Adrenal gland (tissue), 12 donors: ENCODE results near the gene TIMP3. TPM values are rescaled to one million over a fixed set of nuclear protein-coding genes. Genes with fewer than 3 reads are reported as not detected.

Source experiments
- DNase-seq, 7 donors: peaks; one replicate each; pipeline ENCODE4 v3.0.0-alpha.2; 2019 to 2020
- H3K27ac ChIP-seq, 5 donors: fragments of 200-600 bp; sonication (generic) in 4 of 5; 1 replicate in 3 of 5; 2 replicates in 2 of 5; pipeline versions ENCODE4 v1.5.1 to v1.8.0; 2016 to 2020; ENCODE audit warnings: mild to moderate bottlenecking in 1 of 5
- H3K27me3 ChIP-seq: fragments of 200-600 bp; 2 replicates; pipeline ENCODE4 v1.8.0; 2021
- H3K36me3 ChIP-seq, 2 donors: fragments of 200-600 bp; replicated peaks in 1 of 2; 1 replicate in 1 of 2; 2 replicates in 1 of 2; pipeline versions ENCODE4 v1.5.1 to v1.8.0; 2018 to 2022
- H3K4me1 ChIP-seq, 2 donors: fragments of 200-600 bp; replicated peaks in 1 of 2; 1 replicate in 1 of 2; 2 replicates in 1 of 2; pipeline versions ENCODE4 v1.5.1 to v1.8.0; 2018 to 2021
- H3K4me3 ChIP-seq, 4 donors: fragments of 200-600 bp; sonication (generic) in 3 of 4; one replicate each; pipeline ENCODE4 v1.5.1; 2016 to 2018
- H3K9me3 ChIP-seq, 3 donors: fragments of 200-600 bp; sonication (generic) in 1 of 3; replicated peaks in 1 of 3; 1 replicate in 2 of 3; 2 replicates in 1 of 3; pipeline versions ENCODE4 v1.5.1 to v1.8.0; 2016 to 2021
- CTCF ChIP-seq, 6 experiments: fragments of 450-650 bp in 4 of 6; fragments of 200-600 bp in 2 of 6; sonication (generic) in 1 of 6; IDR thresholded peaks; 1 replicate in 5 of 6; 2 replicates in 1 of 6; pipeline versions ENCODE4 v1.5.1 to v1.8.0; 2016 to 2021; ENCODE audit warnings: antibody characterized with exemption in 6 of 6, mild to moderate bottlenecking in 2 of 6, moderate library complexity in 1 of 6
- POLR2A ChIP-seq, 2 donors: fragments of 450-650 bp; IDR thresholded peaks; one replicate each; pipeline ENCODE4 v1.6.1; 2017; ENCODE audit warnings: antibody characterized with exemption in 2 of 2, mild to moderate bottlenecking in 2 of 2, moderate library complexity in 1 of 2
- WGBS, 4 donors: extraction: QIAGEN DNeasy Blood & Tissue Kit in 2 of 4; methylation state at CpG; one replicate each; pipeline versions ENCODE4 v1.1.5 to v1.1.7; 2013 to 2017; 5-methylcytosine and 5-hydroxymethylcytosine counted together
- intact Hi-C, 2 donors: fragments of 100-400 bp; cut with DNase I; formaldehyde crosslinking; loops; one replicate each; pipeline versions ENCODE4 v1.14.1 to v1.15.0; 2022 to 2023
- polyA plus RNA-seq, 3 donors: library from polyadenylated mRNA; stranded (reverse); fragments of 200-250 nt in 2 of 3; fragments of 350-450 nt in 1 of 3; fragmentation: Illumina TruSeq in 1 of 3; extraction: RNeasy Lipid Tissue Mini Kit (QIAGEN cat#74804) in 1 of 3; gene quantifications; one replicate each; pipeline ENCODE4 v1.2.3, GENCODE V29; 2013 to 2014
- total RNA-seq, 9 donors: library from RNA; depleted of rRNA in 4 of 9; stranded (reverse); fragments of >200 nt in 4 of 9; fragments of 120-200 nt in 1 of 9; fragmentation: NEBNext Ultra II Directional in 1 of 9; extraction: Animal tissue kit (Norgen Biotek cat#: 25700) in 1 of 9; gene quantifications; one replicate each; pipeline versions ENCODE4 v1.1.0 to v1.2.4, GENCODE V29; 2013 to 2023
- donor health status: healthy with polysubstance abuse.
- donor health status: Bipolar disorder and iron deficiency.
- donor health status: DM: yes; HTN: yes; CAD: no.
- donor health status: DM: no; HTN: no; CAD: no.
- donor health status: DM: no; HTN: no; CAD: no.
- donor health status: DM: yes; HTN: yes; CAD: no.

The TIMP3 gene
- total and polyA plus RNA-seq, 12 donors, result 78.0 to 677 (median 334) TPM

DNA sequence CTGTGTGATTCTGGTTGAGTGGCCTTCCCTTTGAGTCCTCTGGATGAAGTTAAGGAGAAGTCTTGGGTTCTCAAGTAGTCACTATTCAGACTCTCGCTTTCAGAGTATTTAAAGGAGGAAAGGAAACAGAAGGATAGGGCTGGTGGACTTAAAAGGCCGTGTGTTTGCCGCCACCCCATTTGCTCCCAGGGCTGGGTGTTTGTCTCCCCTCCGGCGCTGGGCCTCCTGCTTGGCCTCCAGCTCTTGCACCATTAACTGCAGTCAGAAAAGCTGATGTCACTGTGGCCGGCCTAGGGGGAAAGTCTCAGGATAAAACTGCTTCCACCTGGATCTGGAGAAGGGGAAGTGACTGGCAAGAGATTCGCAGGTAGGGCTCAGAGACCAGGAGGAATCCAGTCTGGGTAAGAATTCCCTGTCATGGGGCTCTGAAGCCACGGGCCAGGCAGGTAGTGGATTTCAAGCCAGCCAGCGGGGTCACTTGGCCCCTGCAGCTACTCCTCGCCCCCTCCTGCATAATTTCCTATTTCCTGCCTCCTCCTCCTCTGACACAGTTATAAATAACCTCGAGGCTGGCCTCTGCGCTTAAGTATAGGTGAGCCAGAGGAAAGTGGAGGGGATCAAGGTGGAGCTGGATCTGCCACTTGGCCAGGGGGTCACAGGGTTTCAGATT, 17.1 kb downstream of the TIMP3 start:
- TF ChIP-seq CTCF (IDR thresholded peaks at IDR 0.05), result no peak
- TF ChIP-seq POLR2A (IDR thresholded peaks at IDR 0.05), result no peak
- peak overlapping the region in 4 of 5 donors; percentile 12 to 68 (median 39) for H3K27ac ChIP-seq
- intact Hi-C loops, result no loop called here
- no peaks in the 10 kb centered on the region for H3K27me3 ChIP-seq
- 66 to 79% (median 71%) methylated on average over 12 of the region's 12 CpGs for WGBS, 4 donors
- DNase-seq, result peak in 1 of 7 donors; percentile 9
- peaks cover 7 to 69% of the 10 kb centered on the region in 2 donors for H3K4me1 ChIP-seq
- no peak overlapping the region for H3K4me3 ChIP-seq
- H3K36me3 ChIP-seq, result peaks cover 0 to 5% of the 10 kb centered on the region in 2 donors
- no peaks in the 10 kb centered on the region for H3K9me3 ChIP-seq

GRCh38 chr22:32819120-32819519, 17.6 kb downstream of the TIMP3 start:
- Histone ChIP-seq H3K4me1 (peaks cover 7 to 73% of the 10 kb centered on the region in 2 donors), H3K36me3 (peaks cover 0 to 5% of the 10 kb centered on the region in 2 donors), H3K27me3 (no peaks in the 10 kb centered on the region), H3K9me3 (no peaks in the 10 kb centered on the region), H3K27ac (peak overlapping the region in 4 of 5 donors; percentile 12 to 68 (median 39)), H3K4me3 (no peak overlapping the region)
- no peak for DNase-seq
- 75 to 88% (median 77%) methylated on average over 7 of the region's 7 CpGs for WGBS, 4 donors
- intact Hi-C loops, result no loop called here
- TF ChIP-seq POLR2A (IDR thresholded peaks at IDR 0.05), result no peak
- TF ChIP-seq CTCF (IDR thresholded peaks at IDR 0.05), result no peak

- H3K4me3 ChIP-seq, result no peak overlapping the region
- TF ChIP-seq POLR2A (IDR thresholded peaks at IDR 0.05), result no peak
- TF ChIP-seq CTCF (IDR thresholded peaks at IDR 0.05), result no peak
- intact Hi-C loops, result no loop called here
- WGBS, 4 donors, result 68 to 77% (median 71%) methylated on average over 13 of the region's 13 CpGs
- H3K27ac ChIP-seq, result peak overlapping the region in 1 of 5 donors; percentile 44
- peaks cover 7 to 67% of the 10 kb centered on the region in 2 donors for H3K4me1 ChIP-seq
- no peaks in the 10 kb centered on the region for H3K9me3 ChIP-seq
- H3K36me3 ChIP-seq, result peaks cover 0 to 5% of the 10 kb centered on the region in 2 donors
- H3K27me3 ChIP-seq, result no peaks in the 10 kb centered on the region
- no peak for DNase-seq
Measured at GRCh38 chr22:32820131-32821119, 18.9 kb downstream of the TIMP3 start.
